Measurements from ENCODE around the gene FLCN. TPM values are rescaled to one million over a fixed set of nuclear protein-coding genes. Genes with fewer than 3 reads are reported as not detected.
"Not testable (repeated sequence)": the region's sequence is repeated elsewhere in the genome, so short reads cannot be mapped to it uniquely, and the experiment has no call there.

Gene FLCN
- total RNA-seq, 1 donor from 2014 or later, result 30.4 TPM

DNA sequence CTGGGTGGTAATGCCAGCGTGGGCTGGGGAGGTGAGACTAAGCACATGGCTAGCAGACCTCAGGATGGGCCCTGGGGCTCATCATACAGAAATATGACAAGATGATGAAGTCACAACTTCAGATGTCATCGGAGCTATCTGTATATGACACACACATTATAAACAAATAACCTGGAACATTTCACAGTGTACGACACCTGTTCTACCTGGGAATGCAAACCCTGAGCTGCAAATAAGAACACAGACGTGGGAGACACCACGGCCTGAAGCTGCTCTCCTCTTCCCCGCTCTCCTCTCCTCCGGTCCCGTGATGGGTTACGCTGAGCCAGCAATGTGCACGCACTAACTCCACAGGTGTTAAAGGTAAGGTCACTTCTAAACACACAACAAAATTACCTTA is 35.7 kb downstream of the FLCN start:
- H3K36me3 Mint-ChIP-seq (ENCODE audit: low read depth), result peaks cover 32% of the 10 kb centered on the region
- no peak overlapping the region for H3K27ac Mint-ChIP-seq
- H3K4me1 Mint-ChIP-seq (ENCODE audit: low read depth), result peaks cover 14% of the 10 kb centered on the region
- no peaks in the 10 kb centered on the region for H3K27me3 Mint-ChIP-seq (ENCODE audit: low read depth)
- no peaks in the 10 kb centered on the region for H3K9me3 Mint-ChIP-seq
- intact Hi-C loops (cut with micrococcal nuclease), result no loop called here
- no peak for DNase-seq (ENCODE audit: low spot score)
- H3K4me3 Mint-ChIP-seq (ENCODE audit: low read depth), result no peak overlapping the region

- Mint-ChIP-seq H3K4me1 (ENCODE audit: low read depth) (peaks cover 14% of the 10 kb centered on the region), H3K9me3 (no peaks in the 10 kb centered on the region), H3K36me3 (ENCODE audit: low read depth) (peaks cover 32% of the 10 kb centered on the region), H3K27me3 (ENCODE audit: low read depth) (no peaks in the 10 kb centered on the region), H3K4me3 (ENCODE audit: low read depth) (no peak overlapping the region), H3K27ac (no peak overlapping the region)
- intact Hi-C loops (cut with micrococcal nuclease), result no loop called here
- no peak for DNase-seq (ENCODE audit: low spot score)
Observed at GRCh38 chr17:17200831-17201230, 36.1 kb downstream of the FLCN start.

DNA sequence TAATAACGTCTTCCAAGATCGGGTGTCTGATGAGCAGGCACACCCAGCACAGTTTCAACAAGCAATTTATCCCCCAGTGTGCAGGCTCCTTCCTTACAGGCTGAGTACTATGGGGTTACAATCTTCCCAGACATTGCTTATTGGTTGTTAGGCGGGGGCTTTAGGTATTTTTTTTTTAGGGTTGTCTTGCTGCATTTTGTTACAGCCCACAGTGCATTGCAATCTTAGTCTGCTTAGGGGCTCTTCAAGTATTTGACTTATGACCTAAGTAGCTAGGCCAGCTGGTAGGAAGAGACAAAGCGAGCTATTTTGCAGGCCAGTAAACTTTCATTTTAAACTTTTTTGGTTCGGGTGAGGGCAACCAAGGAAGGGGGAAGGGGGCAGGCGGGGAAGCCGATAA is 36.7 kb downstream of the FLCN start:
- Mint-ChIP-seq H3K27me3 (ENCODE audit: low read depth) (no peaks in the 10 kb centered on the region), H3K4me3 (ENCODE audit: low read depth) (no peak overlapping the region), H3K36me3 (ENCODE audit: low read depth) (peaks cover 32% of the 10 kb centered on the region), H3K9me3 (no peaks in the 10 kb centered on the region), H3K4me1 (ENCODE audit: low read depth) (peaks cover 14% of the 10 kb centered on the region), H3K27ac (no peak overlapping the region)
- intact Hi-C loops (cut with micrococcal nuclease), result no loop called here
- no peak for DNase-seq (ENCODE audit: low spot score)

GRCh38 chr17:17198281-17198680 is 38.7 kb downstream of the FLCN start:
- no peak overlapping the region for H3K27ac Mint-ChIP-seq
- intact Hi-C loops (cut with micrococcal nuclease), result no loop called here
- H3K9me3 Mint-ChIP-seq, result no peaks in the 10 kb centered on the region
- H3K27me3 Mint-ChIP-seq (ENCODE audit: low read depth), result no peaks in the 10 kb centered on the region
- peaks cover 17% of the 10 kb centered on the region for H3K36me3 Mint-ChIP-seq (ENCODE audit: low read depth)
- DNase-seq (ENCODE audit: low spot score), result no peak
- peaks cover 5% of the 10 kb centered on the region for H3K4me1 Mint-ChIP-seq (ENCODE audit: low read depth)
- no peak overlapping the region for H3K4me3 Mint-ChIP-seq (ENCODE audit: low read depth)

DNA sequence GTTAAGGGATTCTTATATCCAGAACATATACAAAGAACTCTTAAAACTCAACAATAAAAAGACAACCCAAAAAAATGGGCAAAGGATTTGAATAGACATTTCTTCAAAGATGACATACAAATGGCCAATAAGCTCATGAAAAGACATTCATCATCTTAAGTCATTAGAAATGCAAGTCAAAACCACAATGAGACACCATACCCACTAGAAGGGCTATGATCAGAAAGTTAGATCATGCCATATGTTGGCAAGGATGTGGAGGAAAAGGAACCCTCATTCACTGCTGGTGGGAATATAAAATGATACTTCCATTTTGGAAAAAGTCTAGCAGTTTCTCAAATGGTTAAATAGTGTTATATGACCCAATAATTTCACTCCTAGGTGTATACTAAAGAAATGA is 40.2 kb downstream of the FLCN start:
- Mint-ChIP-seq H3K9me3 (no peaks in the 10 kb centered on the region), H3K4me1 (ENCODE audit: low read depth) (peaks cover 5% of the 10 kb centered on the region), H3K27ac (no peak overlapping the region), H3K36me3 (ENCODE audit: low read depth) (peaks cover 9% of the 10 kb centered on the region), H3K27me3 (ENCODE audit: low read depth) (no peaks in the 10 kb centered on the region), H3K4me3 (ENCODE audit: low read depth) (no peak overlapping the region)
- DNase-seq (ENCODE audit: low spot score), result no peak
- intact Hi-C loops (cut with micrococcal nuclease), result no loop called here

- H3K27me3 Mint-ChIP-seq (ENCODE audit: low read depth); H3K27ac Mint-ChIP-seq: not testable (repeated sequence)
Observed at GRCh38 chr17:17195466-17195865, 41.5 kb downstream of the FLCN start.

GRCh38 chr17:17191961-17192381 is 45.0 kb downstream of the FLCN start:
- Mint-ChIP-seq H3K36me3 (ENCODE audit: low read depth) (peaks cover 17% of the 10 kb centered on the region), H3K4me3 (ENCODE audit: low read depth) (no peak overlapping the region), H3K27ac (no peak overlapping the region), H3K27me3 (ENCODE audit: low read depth) (no peaks in the 10 kb centered on the region), H3K4me1 (ENCODE audit: low read depth) (peaks cover 11% of the 10 kb centered on the region), H3K9me3 (no peaks in the 10 kb centered on the region)
- no peak for DNase-seq (ENCODE audit: low spot score)
- intact Hi-C loops (cut with micrococcal nuclease), result no loop called here

More at GRCh38 chr17:17195466-17195865, 41.5 kb downstream of the FLCN start:
- intact Hi-C loops (cut with micrococcal nuclease); H3K4me3 Mint-ChIP-seq (ENCODE audit: low read depth); DNase-seq (ENCODE audit: low spot score); H3K36me3 Mint-ChIP-seq (ENCODE audit: low read depth); H3K4me1 Mint-ChIP-seq (ENCODE audit: low read depth); H3K9me3 Mint-ChIP-seq: not testable (repeated sequence)

GRCh38 chr17:17191346-17191792 is 45.6 kb downstream of the FLCN start:
- peaks cover 10% of the 10 kb centered on the region for H3K4me1 Mint-ChIP-seq (ENCODE audit: low read depth)
- intact Hi-C loops (cut with micrococcal nuclease), result no loop called here
- H3K4me3 Mint-ChIP-seq (ENCODE audit: low read depth), result no peak overlapping the region
- H3K36me3 Mint-ChIP-seq (ENCODE audit: low read depth), result peaks cover 18% of the 10 kb centered on the region
- no peaks in the 10 kb centered on the region for H3K9me3 Mint-ChIP-seq
- H3K27me3 Mint-ChIP-seq (ENCODE audit: low read depth), result no peaks in the 10 kb centered on the region
- DNase-seq (ENCODE audit: low spot score), result no peak
- no peak overlapping the region for H3K27ac Mint-ChIP-seq

DNA sequence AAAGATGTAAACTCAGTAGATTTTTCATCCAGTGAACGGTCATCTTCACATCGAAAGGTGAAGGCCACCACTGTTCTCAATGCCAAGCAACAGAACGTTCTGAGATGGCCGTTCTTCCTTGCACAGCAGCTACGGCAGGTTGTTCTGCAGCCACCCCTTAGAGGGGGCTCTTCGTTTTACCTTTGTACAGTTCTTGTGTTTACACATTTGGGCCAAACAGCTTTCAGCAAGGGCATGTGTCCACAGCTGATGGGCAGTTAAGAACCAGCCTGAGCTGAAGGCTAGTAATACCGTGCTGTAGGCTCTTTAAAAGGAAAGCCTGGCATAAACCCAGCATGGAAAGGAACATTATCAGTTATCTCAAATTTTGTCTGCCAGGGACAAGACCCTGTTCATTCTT is 46.8 kb downstream of the FLCN start:
- intact Hi-C loops (cut with micrococcal nuclease), result no loop called here
- no peak for DNase-seq (ENCODE audit: low spot score)
- peaks cover 30% of the 10 kb centered on the region for H3K36me3 Mint-ChIP-seq (ENCODE audit: low read depth)
- H3K4me3 Mint-ChIP-seq (ENCODE audit: low read depth), result no peak overlapping the region
- H3K27me3 Mint-ChIP-seq (ENCODE audit: low read depth), result no peaks in the 10 kb centered on the region
- no peaks in the 10 kb centered on the region for H3K9me3 Mint-ChIP-seq
- peaks cover 22% of the 10 kb centered on the region for H3K4me1 Mint-ChIP-seq (ENCODE audit: low read depth)
- no peak overlapping the region for H3K27ac Mint-ChIP-seq

DNA sequence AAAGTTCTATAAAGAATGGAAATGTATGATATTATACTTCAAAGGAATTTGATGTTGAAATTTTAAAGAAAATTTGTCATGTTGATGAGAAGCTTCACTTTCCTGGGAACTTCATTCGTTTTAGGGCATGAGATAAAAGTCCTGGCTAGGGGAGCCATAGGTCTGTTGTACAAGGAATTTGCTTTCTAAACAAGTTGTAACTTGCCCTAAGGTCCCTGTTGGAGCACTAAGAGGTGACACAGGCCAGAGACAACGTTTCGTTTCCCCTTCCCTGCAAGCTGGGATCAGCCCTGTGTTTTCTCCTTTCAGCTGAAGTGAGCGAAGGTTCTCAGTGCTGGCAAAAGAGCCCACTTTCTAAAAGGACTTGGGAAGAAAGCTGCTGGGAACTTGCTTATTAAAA is 47.4 kb downstream of the FLCN start:
- H3K36me3 Mint-ChIP-seq (ENCODE audit: low read depth), result peaks cover 36% of the 10 kb centered on the region
- no peak overlapping the region for H3K27ac Mint-ChIP-seq
- no peak for DNase-seq (ENCODE audit: low spot score)
- H3K4me1 Mint-ChIP-seq (ENCODE audit: low read depth), result peaks cover 28% of the 10 kb centered on the region
- no peak overlapping the region for H3K4me3 Mint-ChIP-seq (ENCODE audit: low read depth)
- no peaks in the 10 kb centered on the region for H3K9me3 Mint-ChIP-seq
- intact Hi-C loops (cut with micrococcal nuclease), result loop anchor here (10.0 kb wide), 1 partner anchor 145 kb away; the partner anchor contains the start of gene MPRIP
- no peaks in the 10 kb centered on the region for H3K27me3 Mint-ChIP-seq (ENCODE audit: low read depth)

DNA sequence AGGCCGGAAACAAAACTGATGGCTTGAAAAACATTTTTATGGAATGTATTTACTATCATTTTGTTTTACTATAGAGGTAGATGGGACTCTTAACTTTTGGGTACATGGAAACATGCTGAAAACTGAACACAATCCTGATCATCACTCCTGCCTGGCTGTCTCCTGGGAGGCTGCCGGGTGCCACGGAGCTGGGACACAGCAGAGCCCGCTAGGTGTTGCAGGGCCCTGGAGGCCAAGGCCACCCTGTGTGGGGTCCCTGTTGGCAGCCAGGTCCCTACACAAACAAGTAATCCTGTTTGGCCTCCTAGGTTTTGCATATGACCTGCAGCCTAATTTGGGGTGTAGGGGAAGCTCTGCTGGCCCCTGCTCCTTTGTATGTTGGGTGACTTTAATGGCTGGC is 48.4 kb downstream of the FLCN start:
- Mint-ChIP-seq H3K36me3 (ENCODE audit: low read depth) (peaks cover 46% of the 10 kb centered on the region), H3K4me1 (ENCODE audit: low read depth) (peaks cover 37% of the 10 kb centered on the region), H3K4me3 (ENCODE audit: low read depth) (no peak overlapping the region), H3K9me3 (no peaks in the 10 kb centered on the region), H3K27ac (no peak overlapping the region), H3K27me3 (ENCODE audit: low read depth) (no peaks in the 10 kb centered on the region)
- no peak for DNase-seq (ENCODE audit: low spot score)
- intact Hi-C loops (cut with micrococcal nuclease), result loop anchor here (10.0 kb wide), 1 partner anchor 144 kb away; the partner anchor contains the start of gene MPRIP

DNA sequence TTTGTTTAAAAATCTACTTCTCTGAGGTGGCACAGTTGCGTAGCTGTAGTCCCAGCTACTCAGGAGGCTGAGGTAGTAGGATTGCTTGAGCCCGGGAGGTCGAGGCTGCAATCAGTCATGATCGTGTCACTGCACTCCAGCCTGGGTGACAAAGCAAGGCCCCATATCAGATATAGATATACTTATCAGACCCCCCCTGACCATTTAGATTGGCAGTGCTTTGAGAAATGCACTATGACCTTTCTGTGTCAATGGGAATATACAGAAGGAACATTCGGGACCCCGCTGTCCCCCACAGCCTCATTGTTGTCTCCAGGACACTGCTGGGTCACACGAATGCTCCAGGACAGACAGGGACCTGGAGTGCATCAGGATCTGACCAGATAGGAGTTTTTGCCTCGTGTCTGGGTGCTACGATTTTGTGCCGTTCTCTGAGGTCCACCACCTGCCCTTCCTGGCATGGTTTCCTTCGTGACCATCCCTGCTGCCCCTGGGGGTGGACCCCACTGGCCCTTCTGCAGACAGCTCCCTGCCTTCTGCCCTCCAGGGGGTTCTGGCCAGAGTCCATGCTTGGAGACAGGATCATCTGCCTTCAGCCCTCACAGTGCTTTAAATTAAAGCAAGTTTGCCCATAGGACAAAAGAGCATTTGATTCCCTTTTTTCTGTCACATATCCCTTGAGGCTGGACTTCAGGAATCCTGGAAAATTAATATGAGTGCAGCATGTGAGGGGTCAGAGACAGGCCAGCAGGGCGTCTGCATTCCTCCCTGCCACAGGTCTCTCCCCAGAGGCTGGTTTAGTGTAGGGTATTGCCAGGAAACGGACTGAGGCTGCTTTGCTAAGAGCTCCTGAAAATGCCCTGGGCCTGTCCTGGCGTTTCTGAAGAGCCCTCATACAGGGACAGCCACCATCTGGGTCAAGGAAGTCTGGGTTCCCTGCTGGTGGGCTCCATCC is 50.1 kb downstream of the FLCN start:
- Mint-ChIP-seq H3K27ac (peak overlapping the region; percentile 90), H3K4me1 (ENCODE audit: low read depth) (peaks cover 49% of the 10 kb centered on the region), H3K27me3 (ENCODE audit: low read depth) (no peaks in the 10 kb centered on the region), H3K9me3 (no peaks in the 10 kb centered on the region), H3K4me3 (ENCODE audit: low read depth) (no peak overlapping the region), H3K36me3 (ENCODE audit: low read depth) (peaks cover 54% of the 10 kb centered on the region)
- intact Hi-C loops (cut with micrococcal nuclease), result loop anchor here (2.0 to 10.0 kb wide), 2 partner anchors 38 to 142 kb away; partner anchors contain the start of gene MPRIP
- DNase-seq (ENCODE audit: low spot score), result no peak

DNA sequence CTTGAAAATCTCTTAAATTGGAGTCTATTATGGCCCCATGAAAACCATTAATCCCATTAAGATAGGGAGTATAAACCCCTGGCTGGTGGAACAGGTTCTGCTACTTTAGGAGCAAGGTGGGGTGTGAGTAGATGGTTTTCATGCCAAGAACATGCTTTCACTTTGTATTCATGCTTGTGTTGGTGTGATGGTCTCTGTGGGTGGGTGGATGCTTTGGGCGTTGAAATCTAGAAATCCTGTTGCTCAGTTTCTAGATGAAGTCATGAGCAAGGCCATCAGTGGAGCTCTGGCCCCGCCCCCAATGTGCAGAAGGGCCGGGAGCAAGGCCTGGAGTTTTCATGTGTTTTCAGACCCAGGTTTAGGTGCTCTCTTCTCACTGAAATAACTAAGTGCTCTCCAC is 50.9 kb downstream of the FLCN start:
- peaks cover 61% of the 10 kb centered on the region for H3K36me3 Mint-ChIP-seq (ENCODE audit: low read depth)
- intact Hi-C loops (cut with micrococcal nuclease), result loop anchor here (2.0 to 10.0 kb wide), 2 partner anchors 37 to 141 kb away; partner anchors contain the start of gene MPRIP
- peak overlapping the region; percentile 90 for H3K27ac Mint-ChIP-seq
- H3K27me3 Mint-ChIP-seq (ENCODE audit: low read depth), result no peaks in the 10 kb centered on the region
- peak; percentile 62 for DNase-seq (ENCODE audit: low spot score)
- H3K4me3 Mint-ChIP-seq (ENCODE audit: low read depth), result peak overlapping the region; percentile 67
- no peaks in the 10 kb centered on the region for H3K9me3 Mint-ChIP-seq
- peaks cover 56% of the 10 kb centered on the region for H3K4me1 Mint-ChIP-seq (ENCODE audit: low read depth)

Measured in activated T-helper 2 cell treated with anti-CD3 and anti-CD28 coated beads, Interferon-gamma antibody, Interleukin-2, Interleukin-4, amounts not matched to agents 10 μg/mL and 5 μg/mL and 100 μg/mL, durations not matched to agents 14 hours and 24 hours and 36 hours (primary cell).